ENCODE measurements around the gene A1CF.

- TF ChIP-seq TAF1 (IDR thresholded peaks at IDR 0.05; ENCODE audit: borderline replicate concordance, low read depth, low read length) (no peak), POLR2A (IDR thresholded peaks at IDR 0.05; ENCODE audit: low read depth, low read length) (no peak), SP1 (IDR thresholded peaks at IDR 0.05; ENCODE audit: low read depth, low read length) (no peak), EP300 (IDR thresholded peaks at IDR 0.05; ENCODE audit: borderline replicate concordance in 1 of 2, control insufficient read depth in 1 of 2, low read depth in 2 of 2, low read length in 2 of 2) (no peak), SIN3A (IDR thresholded peaks at IDR 0.05; ENCODE audit: low read depth, low read length) (no peak), YY1 (IDR thresholded peaks at IDR 0.05; ENCODE audit: low read depth, low read length) (no peak), ZZZ3 (IDR thresholded peaks at IDR 0.05; ENCODE audit: control insufficient read depth, insufficient read length, low read depth) (no peak), MYC (IDR thresholded peaks at IDR 0.05; ENCODE audit: insufficient read depth, insufficient read length, insufficient replicate concordance, low read length, severe bottlenecking) (no peak)
Measured at GRCh38 chr10:50807851-50808776, 77.3 kb downstream of the A1CF start.

Measured in GM12878 (cell line).